ENCODE data around the gene LYSMD2.

- TF ChIP-seq CTCF (IDR thresholded peaks at IDR 0.05; ENCODE audit: poor library complexity, severe bottlenecking) (no peak), TAF1 (IDR thresholded peaks at IDR 0.05; ENCODE audit: low read depth) (no peak), SMC3 (conservative IDR thresholded peaks at IDR 0.05; ENCODE audit: poor library complexity) (no peak), EZH2 (IDR thresholded peaks at IDR 0.05; ENCODE audit: borderline replicate concordance, insufficient read depth, low read length, poor library complexity, severe bottlenecking) (no peak), RAD21 (conservative IDR thresholded peaks at IDR 0.05) (no peak), EP300 (conservative IDR thresholded peaks at IDR 0.05; ENCODE audit: poor library complexity, severe bottlenecking) (no peak), MXI1 (conservative IDR thresholded peaks at IDR 0.05; ENCODE audit: poor library complexity, severe bottlenecking) (no peak), REST (IDR thresholded peaks at IDR 0.05; ENCODE audit: borderline replicate concordance) (no peak), POLR2AphosphoS5 (IDR thresholded peaks at IDR 0.05) (no peak)
These were observed 19.0 kb upstream of the LYSMD2 start for GRCh38 chr15:51756482-51756881.
